A549 (cell line): ENCODE measurements around the gene PLEKHH3.

ENCODE experiments used
- HDAC2 ChIP-seq: fragments of 200-600 bp; sonication (generic); IDR thresholded peaks from 2 replicates; pipeline ENCODE4 v1.6.1; 2016
- POLR2A ChIP-seq: IDR thresholded peaks from 2 replicates; pipeline ENCODE4 v1.6.1; 2012; ENCODE audit warnings: mild to moderate bottlenecking, low read length
- RCOR1 ChIP-seq: fragments of 150-350 bp; IDR thresholded peaks from 2 replicates; pipeline ENCODE4 v1.6.1; 2014; ENCODE audit warnings: antibody characterized with exemption, low read length, low read depth
- TF ChIP-seq, protein P1 (sequence below): fragments of >200 bp; sonication (Bioruptor Twin); formaldehyde crosslinking; IDR thresholded peaks from 3 replicates; pipeline ENCODE4 v1.5.1; 2016
- TF ChIP-seq, protein P2 (sequence below): fragments of 200-600 bp; sonication (generic); IDR thresholded peaks from 2 replicates; pipeline ENCODE4 v1.6.1; 2016; ENCODE audit warnings: antibody characterized with exemption, mild to moderate bottlenecking, moderate library complexity

DNA sequence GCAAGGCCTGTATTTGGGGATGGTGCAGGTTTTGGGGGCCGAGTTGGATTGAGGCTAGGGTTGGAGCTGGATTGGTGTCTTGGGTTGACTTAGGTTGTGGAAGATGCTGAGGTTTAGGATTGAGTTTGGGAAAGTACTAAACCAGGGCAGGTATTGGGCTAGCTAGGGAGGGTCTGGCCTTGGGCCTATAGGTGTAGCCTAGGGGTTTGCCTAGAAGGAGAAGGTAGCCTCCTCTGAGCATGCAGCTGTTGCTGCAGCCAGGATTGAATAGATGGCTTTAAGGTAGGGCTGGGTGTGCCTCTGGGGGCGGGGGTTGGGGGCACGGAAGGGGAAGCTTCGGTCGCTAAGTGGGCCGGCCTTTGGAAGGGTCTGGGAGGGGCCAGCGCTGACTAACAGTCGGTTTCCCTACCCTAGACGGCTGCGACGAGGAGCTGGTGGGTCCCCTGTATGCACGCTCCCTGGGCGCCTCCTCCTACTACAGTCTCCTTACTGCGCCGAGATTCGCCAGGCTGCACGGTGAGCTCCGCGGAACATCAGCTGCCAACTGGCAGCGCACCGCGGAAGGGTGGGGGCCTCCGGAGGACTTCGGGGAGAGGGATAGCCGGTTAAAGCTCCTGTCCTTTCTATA, 6.7 kb upstream of the PLEKHH3 start:
- TF ChIP-seq HDAC2 (no peak), POLR2A (no peak), RCOR1 (no peak)
- TF ChIP-seq, protein P1, sequence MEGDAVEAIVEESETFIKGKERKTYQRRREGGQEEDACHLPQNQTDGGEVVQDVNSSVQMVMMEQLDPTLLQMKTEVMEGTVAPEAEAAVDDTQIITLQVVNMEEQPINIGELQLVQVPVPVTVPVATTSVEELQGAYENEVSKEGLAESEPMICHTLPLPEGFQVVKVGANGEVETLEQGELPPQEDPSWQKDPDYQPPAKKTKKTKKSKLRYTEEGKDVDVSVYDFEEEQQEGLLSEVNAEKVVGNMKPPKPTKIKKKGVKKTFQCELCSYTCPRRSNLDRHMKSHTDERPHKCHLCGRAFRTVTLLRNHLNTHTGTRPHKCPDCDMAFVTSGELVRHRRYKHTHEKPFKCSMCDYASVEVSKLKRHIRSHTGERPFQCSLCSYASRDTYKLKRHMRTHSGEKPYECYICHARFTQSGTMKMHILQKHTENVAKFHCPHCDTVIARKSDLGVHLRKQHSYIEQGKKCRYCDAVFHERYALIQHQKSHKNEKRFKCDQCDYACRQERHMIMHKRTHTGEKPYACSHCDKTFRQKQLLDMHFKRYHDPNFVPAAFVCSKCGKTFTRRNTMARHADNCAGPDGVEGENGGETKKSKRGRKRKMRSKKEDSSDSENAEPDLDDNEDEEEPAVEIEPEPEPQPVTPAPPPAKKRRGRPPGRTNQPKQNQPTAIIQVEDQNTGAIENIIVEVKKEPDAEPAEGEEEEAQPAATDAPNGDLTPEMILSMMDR = no peak
- TF ChIP-seq, protein P2, sequence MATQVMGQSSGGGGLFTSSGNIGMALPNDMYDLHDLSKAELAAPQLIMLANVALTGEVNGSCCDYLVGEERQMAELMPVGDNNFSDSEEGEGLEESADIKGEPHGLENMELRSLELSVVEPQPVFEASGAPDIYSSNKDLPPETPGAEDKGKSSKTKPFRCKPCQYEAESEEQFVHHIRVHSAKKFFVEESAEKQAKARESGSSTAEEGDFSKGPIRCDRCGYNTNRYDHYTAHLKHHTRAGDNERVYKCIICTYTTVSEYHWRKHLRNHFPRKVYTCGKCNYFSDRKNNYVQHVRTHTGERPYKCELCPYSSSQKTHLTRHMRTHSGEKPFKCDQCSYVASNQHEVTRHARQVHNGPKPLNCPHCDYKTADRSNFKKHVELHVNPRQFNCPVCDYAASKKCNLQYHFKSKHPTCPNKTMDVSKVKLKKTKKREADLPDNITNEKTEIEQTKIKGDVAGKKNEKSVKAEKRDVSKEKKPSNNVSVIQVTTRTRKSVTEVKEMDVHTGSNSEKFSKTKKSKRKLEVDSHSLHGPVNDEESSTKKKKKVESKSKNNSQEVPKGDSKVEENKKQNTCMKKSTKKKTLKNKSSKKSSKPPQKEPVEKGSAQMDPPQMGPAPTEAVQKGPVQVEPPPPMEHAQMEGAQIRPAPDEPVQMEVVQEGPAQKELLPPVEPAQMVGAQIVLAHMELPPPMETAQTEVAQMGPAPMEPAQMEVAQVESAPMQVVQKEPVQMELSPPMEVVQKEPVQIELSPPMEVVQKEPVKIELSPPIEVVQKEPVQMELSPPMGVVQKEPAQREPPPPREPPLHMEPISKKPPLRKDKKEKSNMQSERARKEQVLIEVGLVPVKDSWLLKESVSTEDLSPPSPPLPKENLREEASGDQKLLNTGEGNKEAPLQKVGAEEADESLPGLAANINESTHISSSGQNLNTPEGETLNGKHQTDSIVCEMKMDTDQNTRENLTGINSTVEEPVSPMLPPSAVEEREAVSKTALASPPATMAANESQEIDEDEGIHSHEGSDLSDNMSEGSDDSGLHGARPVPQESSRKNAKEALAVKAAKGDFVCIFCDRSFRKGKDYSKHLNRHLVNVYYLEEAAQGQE = no peak
